Measurements from ENCODE around the gene MRRF. TPM values are rescaled to one million over a fixed set of nuclear protein-coding genes. Genes with fewer than 3 reads are reported as not detected.

The MRRF gene
- total and polyA plus RNA-seq, 2 donors (not counting 1 experiment from before 2014, with no cell fraction given): 36.8 to 37.3 TPM

DNA sequence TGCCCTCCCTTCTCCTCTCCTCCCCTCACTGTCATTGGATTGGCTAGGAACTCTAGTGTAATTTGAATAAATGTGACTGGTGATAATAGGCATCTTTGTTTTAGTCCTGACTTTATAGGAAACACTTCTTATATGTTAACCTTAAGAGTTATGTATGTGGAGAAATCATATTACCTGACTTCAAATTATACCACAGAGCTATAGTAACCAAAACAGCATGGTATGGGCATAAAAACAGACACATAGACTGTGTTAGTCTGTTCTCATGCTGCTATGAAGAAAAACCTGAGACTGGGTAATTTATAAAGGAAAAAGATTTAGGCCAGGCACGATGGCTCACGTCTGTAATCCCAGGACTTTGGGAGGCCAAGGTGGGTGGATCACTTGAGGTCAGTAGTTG lies 9.4 kb downstream of the MRRF start:
- no peak overlapping the region for H3K4me3 ChIP-seq (replicated peaks in 1 of 4; ENCODE audit: control extremely low read depth in 1 of 4, insufficient read depth in 1 of 4, low read depth in 3 of 4, low read length in 4 of 4)
- H2AFZ ChIP-seq (ENCODE audit: low read length): no peak overlapping the region
- peaks cover 8% of the 10 kb centered on the region for H3K79me2 ChIP-seq (ENCODE audit: control insufficient read depth, insufficient read depth, low read length)
- TF ChIP-seq, protein P1, sequence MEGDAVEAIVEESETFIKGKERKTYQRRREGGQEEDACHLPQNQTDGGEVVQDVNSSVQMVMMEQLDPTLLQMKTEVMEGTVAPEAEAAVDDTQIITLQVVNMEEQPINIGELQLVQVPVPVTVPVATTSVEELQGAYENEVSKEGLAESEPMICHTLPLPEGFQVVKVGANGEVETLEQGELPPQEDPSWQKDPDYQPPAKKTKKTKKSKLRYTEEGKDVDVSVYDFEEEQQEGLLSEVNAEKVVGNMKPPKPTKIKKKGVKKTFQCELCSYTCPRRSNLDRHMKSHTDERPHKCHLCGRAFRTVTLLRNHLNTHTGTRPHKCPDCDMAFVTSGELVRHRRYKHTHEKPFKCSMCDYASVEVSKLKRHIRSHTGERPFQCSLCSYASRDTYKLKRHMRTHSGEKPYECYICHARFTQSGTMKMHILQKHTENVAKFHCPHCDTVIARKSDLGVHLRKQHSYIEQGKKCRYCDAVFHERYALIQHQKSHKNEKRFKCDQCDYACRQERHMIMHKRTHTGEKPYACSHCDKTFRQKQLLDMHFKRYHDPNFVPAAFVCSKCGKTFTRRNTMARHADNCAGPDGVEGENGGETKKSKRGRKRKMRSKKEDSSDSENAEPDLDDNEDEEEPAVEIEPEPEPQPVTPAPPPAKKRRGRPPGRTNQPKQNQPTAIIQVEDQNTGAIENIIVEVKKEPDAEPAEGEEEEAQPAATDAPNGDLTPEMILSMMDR (conservative IDR thresholded peaks at IDR 0.05 in 1 of 2, IDR thresholded peaks at IDR 0.05 in 1 of 2; ENCODE audit: low read depth in 1 of 2, low read length in 2 of 2): no peak
- TF ChIP-seq EZH2 (IDR thresholded peaks at IDR 0.05; ENCODE audit: low read length, missing control alignments): no peak
- no peak for DNase-seq (ENCODE audit: low read depth in 2 of 2)
- no peaks in the 10 kb centered on the region for H3K4me1 ChIP-seq (ENCODE audit: control insufficient read depth, extremely low read depth, insufficient read depth, low read length)
- no peak overlapping the region for H3K4me2 ChIP-seq (ENCODE audit: extremely low read depth, insufficient read depth, low read length)
- no peaks in the 10 kb centered on the region for H3K27me3 ChIP-seq (ENCODE audit: control insufficient read depth, insufficient read depth, low read length)
- no peaks in the 10 kb centered on the region for H3K36me3 ChIP-seq (ENCODE audit: control insufficient read depth, insufficient read depth, low read length)
- no peaks in the 10 kb centered on the region for H4K20me1 ChIP-seq (ENCODE audit: control insufficient read depth, extremely low read depth, insufficient read depth, low read length)
- no peak overlapping the region for H3K27ac ChIP-seq (ENCODE audit: insufficient read depth, low read length)
- no peaks in the 10 kb centered on the region for H3K9me3 ChIP-seq (ENCODE audit: control insufficient read depth, insufficient read depth, low read depth, low read length)
- H3K9ac ChIP-seq (ENCODE audit: insufficient read depth, low read length): no peak overlapping the region

DNA sequence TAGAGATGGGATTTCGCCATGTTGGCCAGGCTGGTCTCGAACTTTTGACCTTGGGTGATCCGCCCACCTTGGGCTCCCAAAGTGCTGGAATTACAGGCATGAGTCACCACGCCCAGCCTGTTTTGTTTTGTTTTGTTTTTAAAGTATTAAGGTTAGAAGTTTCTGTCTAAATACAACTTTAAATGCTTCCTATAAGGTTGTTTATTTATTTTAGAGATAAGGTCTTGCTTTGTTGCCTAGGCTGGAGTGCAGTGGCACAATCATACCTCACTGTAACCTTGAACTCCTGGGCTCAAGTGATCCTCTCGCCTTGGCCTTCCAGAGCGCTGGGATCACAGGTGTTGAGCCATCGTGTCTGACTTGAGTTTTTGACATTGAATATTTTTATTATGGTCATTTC lies 11.4 kb downstream of the MRRF start:
- Histone ChIP-seq H2AFZ (ENCODE audit: low read length) (no peak overlapping the region), H3K9ac (ENCODE audit: insufficient read depth, low read length) (no peak overlapping the region), H3K4me3 (replicated peaks in 1 of 4; ENCODE audit: control extremely low read depth in 1 of 4, insufficient read depth in 1 of 4, low read depth in 3 of 4, low read length in 4 of 4) (no peak overlapping the region), H3K9me3 (ENCODE audit: control insufficient read depth, insufficient read depth, low read depth, low read length) (no peaks in the 10 kb centered on the region), H4K20me1 (ENCODE audit: control insufficient read depth, extremely low read depth, insufficient read depth, low read length) (no peaks in the 10 kb centered on the region), H3K36me3 (ENCODE audit: control insufficient read depth, insufficient read depth, low read length) (peaks cover 1% of the 10 kb centered on the region), H3K4me1 (ENCODE audit: control insufficient read depth, extremely low read depth, insufficient read depth, low read length) (no peaks in the 10 kb centered on the region), H3K27me3 (ENCODE audit: control insufficient read depth, insufficient read depth, low read length) (no peaks in the 10 kb centered on the region), H3K4me2 (ENCODE audit: extremely low read depth, insufficient read depth, low read length) (no peak overlapping the region), H3K27ac (ENCODE audit: insufficient read depth, low read length) (no peak overlapping the region), H3K79me2 (ENCODE audit: control insufficient read depth, insufficient read depth, low read length) (peaks cover 8% of the 10 kb centered on the region)
- DNase-seq (ENCODE audit: low read depth in 2 of 2): no peak
- TF ChIP-seq EZH2 (IDR thresholded peaks at IDR 0.05; ENCODE audit: low read length, missing control alignments): no peak
- TF ChIP-seq, protein P1 (conservative IDR thresholded peaks at IDR 0.05 in 1 of 2, IDR thresholded peaks at IDR 0.05 in 1 of 2; ENCODE audit: low read depth in 1 of 2, low read length in 2 of 2): no peak

DNA sequence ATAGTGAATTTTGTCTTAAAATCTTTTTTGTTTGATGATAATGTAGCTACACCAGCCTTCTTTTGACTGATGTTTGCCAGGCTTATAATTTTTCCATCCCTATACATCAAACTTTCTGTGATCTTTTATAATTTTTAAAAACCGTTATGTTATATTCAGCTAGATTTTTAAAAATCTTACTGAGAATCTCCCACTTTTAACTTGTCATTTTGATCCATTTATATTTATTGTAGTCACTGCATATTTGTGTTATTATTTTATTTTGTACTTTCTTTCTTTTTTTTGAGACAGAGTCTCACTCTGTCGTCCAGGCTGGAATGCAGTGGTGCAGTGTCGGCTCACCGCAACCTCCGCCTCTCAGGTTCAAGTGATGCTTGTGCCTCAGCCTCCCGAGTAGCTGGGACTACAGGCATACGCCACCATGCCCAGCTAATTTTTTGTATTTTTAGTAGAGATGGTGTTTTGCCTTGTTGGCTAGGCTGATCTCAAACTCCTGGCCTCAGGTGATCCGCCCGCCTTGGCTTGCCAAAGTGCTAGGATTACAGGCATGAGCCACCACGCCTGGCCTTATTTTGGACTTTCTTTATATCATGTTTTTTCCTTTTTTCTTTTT lies 12.7 kb downstream of the MRRF start:
- Histone ChIP-seq H3K4me3 (replicated peaks in 1 of 4; ENCODE audit: control extremely low read depth in 1 of 4, insufficient read depth in 1 of 4, low read depth in 3 of 4, low read length in 4 of 4) (no peak overlapping the region), H3K27ac (ENCODE audit: insufficient read depth, low read length) (no peak overlapping the region), H4K20me1 (ENCODE audit: control insufficient read depth, extremely low read depth, insufficient read depth, low read length) (no peaks in the 10 kb centered on the region), H3K79me2 (ENCODE audit: control insufficient read depth, insufficient read depth, low read length) (peaks cover 8% of the 10 kb centered on the region), H3K4me2 (ENCODE audit: extremely low read depth, insufficient read depth, low read length) (no peak overlapping the region), H3K9ac (ENCODE audit: insufficient read depth, low read length) (no peak overlapping the region), H2AFZ (ENCODE audit: low read length) (no peak overlapping the region), H3K4me1 (ENCODE audit: control insufficient read depth, extremely low read depth, insufficient read depth, low read length) (no peaks in the 10 kb centered on the region), H3K27me3 (ENCODE audit: control insufficient read depth, insufficient read depth, low read length) (no peaks in the 10 kb centered on the region), H3K36me3 (ENCODE audit: control insufficient read depth, insufficient read depth, low read length) (peaks cover 5% of the 10 kb centered on the region), H3K9me3 (ENCODE audit: control insufficient read depth, insufficient read depth, low read depth, low read length) (no peaks in the 10 kb centered on the region)
- no peak for DNase-seq (ENCODE audit: low read depth in 2 of 2)
- TF ChIP-seq EZH2 (IDR thresholded peaks at IDR 0.05; ENCODE audit: low read length, missing control alignments): no peak
- TF ChIP-seq, protein P1 (conservative IDR thresholded peaks at IDR 0.05 in 1 of 2, IDR thresholded peaks at IDR 0.05 in 1 of 2; ENCODE audit: low read depth in 1 of 2, low read length in 2 of 2): no peak

Measured in fibroblast of lung (primary cell).